ENCODE measurements around the gene RNF214.
"Not testable (repeated sequence)": the region's sequence is repeated elsewhere in the genome, so short reads cannot be mapped to it uniquely, and the experiment has no call there.

Gene RNF214

DNA sequence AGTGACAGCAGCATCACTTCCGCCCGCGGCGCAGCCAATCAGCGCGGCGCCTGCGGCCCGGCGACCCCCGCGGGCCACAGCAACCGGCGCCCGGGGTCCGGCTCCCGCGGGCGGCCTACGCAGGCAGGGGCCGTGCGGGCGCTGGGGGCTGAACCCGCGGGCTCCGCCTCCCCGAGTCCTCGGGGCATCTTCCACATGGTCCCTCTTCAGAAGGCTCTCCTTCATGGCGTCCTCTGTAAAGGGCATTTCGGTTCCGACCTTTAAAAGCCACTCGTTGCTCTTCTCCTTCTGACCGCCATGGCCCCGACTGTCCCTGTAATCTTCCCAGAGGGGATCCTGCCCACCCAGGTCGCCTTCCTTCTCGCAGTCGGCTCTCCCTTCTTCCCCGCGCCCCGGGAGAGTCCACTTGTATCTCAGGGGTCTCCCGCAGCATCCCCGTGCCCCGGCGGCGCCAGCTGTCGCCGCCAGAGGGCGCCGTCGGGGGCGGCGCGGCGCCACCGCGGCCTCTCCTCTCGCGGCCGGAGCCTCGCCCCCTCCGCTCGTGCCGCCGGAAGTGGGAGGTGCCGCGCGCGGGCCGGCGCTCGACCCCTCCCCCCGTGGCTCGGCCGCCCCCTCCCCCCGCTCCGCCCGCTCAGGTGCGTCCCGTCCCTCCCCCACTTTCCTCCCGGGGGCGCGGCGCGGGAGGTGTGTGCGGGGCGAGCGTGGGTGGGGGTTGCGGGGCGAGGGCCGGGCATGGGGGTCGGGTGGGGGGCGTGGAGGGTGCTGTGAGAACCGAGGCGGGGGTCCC is at the start of gene RNF214:
RNF214 (plus strand) TSS at position 580 of the 787 bp plus-strand sequence. CDS start 1,602 bp downstream, outside the sequence.
- DNase-seq = peak; percentile 80

DNA sequence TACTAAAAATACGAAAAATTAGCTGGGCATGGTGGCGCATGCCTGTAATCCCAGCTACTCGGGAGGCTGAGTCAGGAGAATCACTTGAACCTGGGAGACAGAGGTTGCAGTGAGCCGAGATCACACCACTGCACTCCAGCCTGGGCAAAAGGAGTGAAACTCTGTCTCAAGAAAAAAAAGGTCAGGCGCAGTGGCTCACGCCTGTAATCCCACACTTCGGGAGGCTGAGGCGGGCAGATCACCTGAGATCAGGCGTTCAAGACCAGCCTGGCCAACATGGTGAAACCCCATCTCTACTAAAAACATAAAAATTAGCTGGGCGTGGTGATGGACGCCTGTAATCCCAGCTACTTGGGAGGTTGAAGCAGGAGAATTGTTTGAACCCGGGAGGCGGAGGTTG is 49.3 kb upstream of the RNF214 start:
- DNase-seq = not testable (repeated sequence)

DNA sequence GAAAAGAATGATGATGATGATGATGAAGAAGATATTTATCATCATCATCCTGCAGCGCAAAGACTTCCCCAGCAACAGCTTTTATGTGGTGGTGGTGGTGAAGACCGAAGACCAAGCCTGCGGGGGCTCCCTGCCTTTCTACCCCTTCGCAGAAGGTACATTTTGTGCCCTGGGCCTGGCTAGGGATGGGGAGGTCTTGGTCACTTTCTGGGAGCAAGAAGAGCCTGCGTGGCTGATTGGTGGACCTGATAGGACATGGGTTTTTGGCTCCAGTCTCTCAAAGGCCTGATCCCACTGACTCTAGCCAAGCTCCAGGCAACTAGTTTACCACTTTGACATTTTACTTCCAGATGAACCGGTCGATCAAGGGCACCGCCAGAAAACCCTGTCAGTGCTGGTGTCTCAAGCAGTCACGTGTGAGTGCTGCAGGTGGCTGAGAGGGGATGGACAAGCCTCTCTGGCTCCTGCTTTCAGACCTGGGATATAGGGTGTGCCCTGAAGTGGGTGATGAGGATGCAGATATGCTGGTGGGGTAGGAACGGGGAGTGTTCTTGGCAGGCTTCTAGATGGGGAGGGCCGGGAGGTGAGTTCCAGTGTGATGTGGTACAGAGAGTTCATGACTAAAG is 48.6 kb upstream of the RNF214 start:
- DNase-seq = no peak

DNA sequence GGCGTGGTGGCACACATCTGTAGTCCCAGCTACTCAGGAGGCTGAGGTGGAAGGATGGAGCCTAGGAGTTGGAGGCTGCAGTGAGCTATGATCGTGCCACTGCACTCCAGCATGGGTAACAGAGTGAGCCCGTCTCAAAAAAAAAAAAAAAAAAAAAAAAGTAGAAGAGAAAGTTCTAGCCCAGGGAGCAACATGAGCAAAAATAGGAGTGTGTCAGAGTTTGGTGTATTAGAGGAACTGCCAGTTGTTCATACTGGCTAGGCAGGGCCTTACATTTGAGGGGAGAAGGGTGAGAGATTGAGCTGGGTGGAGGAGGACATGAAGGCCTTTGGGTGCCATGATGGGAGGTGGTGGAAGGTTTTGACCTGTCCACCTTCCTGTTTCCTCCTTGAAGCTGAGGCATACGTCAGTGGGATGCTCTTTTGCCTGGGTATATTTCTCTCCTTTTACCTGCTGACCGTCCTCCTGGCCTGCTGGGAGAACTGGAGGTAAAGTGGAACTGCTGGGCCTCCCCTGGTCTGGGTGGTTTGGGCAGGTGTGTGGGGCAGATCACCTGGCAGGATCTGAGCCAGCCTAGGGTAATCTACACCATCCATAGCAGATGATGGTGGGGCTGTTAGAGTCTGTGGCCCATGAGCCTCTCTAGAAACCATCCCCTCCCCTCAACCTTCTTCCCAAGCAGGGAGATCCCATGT is 46.6 kb upstream of the RNF214 start:
- no peak for DNase-seq

DNA sequence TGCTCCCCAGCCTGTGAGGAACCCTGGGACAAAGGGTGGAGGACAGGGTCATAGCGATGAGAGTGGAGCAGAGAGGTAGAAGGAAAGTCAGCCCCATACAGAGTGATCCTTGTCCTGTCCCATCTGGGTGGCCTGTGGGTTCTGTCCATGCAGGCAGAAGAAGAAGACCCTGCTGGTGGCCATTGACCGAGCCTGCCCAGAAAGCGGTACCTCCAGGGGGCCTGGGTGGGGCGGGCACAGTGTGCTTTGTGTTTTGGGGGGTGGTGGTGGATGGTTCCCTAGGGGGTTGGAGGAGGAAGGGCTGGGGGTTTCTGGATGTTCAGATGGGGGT is 46.1 kb upstream of the RNF214 start:
- DNase-seq = no peak

DNA sequence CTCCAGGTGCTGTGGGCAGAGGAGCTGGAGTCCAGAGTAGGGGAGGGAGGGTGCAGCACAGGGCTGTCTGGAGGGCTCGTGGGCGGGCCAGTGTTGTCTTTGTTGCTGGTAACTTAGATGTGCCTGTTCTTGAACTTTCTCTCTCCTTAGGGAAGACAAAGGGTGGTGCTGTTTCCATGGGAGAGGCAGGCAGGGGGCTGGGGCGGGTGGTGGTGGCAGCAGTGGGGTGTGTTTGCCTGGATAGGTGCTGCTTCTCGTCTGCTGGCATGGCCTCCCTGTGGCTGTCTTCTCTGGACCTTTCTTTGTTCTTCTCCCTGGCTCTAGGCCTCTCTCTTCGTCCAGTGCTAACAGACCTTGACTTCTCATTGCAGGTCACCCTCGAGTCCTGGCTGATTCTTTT is 45.5 kb upstream of the RNF214 start:
- DNase-seq = no peak

DNA sequence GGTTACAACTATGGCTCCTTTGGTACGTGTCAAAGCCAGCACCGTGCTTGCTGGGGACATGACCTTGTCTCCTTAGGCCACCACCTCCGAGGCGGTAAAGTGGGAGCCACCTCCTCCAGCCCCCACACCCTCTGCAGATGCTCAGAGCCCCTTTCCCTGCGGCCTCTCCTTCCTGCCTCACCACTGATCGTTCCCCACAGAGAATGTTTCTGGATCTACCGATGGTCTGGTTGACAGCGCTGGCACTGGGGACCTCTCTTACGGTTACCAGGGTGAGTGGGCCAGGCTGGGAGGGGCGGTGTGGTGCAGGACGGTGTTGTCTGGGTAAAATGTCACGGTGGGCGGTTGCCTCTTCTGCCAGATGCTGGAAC is 45.1 kb upstream of the RNF214 start:
- DNase-seq = no peak

DNA sequence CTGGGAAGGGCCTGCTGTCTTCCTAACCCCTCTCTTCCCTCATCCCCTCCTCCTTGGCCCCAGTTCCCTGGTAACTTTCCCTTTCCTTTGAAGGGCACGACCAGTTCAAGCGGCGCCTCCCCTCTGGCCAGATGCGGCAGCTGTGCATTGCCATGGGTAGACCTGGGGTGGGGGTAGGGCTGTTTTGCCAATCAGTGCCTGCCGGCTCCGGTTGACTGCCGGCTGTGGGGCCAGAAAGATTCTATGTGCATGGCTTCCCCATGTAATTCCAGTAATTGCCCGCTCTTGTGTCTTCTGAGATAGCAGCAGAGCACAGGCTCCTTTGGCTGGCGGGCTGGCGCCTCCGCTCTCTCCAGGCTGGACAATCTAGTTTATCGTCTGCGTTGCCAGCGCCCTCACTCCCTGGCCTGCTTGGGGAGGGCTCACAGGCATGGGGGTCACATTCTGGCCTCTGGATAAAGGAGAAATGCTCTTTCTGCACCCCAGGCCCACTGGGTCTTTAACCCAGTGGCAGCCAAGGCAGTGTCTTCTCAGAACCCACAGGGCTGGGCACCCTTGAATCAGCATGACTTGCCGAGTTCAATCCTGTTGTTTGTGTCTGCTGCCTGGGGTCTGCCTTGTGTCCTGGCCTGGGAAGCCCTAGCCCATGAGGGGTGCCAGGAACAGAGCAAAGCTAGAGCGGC is 44.5 kb upstream of the RNF214 start:
- no peak for DNase-seq

DNA sequence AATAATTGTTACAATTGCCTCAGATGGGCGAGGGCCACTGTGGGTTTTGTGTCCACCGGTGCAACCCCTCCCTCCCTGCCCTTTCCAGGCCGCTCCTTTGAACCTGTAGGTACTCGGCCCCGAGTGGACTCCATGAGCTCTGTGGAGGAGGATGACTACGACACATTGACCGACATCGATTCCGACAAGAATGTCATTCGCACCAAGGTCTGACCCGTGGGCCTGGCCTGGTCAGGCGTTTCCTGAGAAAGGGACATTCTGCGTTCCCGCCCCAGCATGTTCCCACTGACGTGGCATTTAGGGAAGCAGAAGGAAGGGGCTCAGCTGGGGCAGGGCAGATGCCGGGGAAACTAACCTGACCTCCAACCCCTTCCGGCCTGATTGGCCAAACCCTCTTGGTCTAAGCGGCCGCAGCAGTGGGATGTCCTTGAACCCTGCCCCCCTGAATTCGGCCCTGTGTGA is 43.8 kb upstream of the RNF214 start:
- no peak for DNase-seq

DNA sequence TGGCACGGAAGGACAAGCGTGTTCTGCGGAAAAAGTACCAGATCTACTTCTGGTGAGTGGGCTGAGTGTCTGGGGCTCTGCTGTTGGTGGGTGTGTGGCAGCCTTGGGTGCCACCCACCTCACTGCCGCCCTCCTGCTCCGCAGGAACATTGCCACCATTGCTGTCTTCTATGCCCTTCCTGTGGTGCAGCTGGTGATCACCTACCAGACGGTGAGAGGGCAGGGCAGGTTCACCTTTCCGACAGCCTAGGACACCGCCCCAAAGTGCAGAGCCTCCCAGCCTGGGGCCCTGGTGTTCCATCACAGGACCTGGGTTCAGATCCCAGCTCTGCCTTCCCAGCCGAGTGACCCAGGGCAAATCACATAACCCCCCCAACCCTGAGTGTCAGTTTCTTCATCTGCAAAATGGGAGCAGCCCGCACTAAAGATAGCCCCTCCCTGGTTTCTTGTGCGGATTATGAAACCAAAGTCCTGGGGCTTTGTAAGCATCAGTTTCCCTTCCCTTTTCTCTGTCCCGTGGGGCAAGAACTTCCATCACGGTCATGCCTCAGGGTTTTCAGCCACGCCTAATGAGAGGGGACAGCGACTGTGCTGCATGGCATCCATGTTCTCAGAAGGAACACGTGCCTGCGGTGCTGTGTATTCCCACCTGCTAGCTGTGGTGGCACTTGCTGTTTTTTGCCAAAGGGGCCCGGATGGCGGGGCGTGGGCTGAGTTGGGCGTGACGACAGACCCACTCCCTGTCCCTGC is 43.1 kb upstream of the RNF214 start:
- no peak for DNase-seq

DNA sequence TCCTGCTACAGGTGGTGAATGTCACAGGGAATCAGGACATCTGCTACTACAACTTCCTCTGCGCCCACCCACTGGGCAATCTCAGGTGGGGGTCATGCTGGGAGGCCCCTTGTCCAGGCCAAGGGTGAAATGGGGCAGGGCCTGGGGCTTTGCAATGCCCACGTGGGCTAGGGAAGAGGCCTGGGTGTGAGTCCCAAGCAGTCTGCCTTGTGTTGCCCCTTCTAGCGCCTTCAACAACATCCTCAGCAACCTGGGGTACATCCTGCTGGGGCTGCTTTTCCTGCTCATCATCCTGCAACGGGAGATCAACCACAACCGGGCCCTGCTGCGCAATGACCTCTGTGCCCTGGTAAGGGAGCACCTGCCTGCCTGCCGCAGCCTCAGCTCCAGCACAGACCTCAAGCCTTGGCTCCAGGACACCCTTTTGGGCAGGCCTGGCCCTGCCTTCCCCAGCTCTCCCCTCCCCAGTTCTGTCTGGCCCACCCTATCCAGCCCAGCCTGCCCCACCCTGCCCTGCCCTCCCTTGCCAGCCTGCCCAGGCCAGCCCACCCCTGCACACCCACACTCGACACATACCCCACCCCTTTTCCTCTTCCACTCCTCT is 42.4 kb upstream of the RNF214 start:
- DNase-seq = no peak

DNA sequence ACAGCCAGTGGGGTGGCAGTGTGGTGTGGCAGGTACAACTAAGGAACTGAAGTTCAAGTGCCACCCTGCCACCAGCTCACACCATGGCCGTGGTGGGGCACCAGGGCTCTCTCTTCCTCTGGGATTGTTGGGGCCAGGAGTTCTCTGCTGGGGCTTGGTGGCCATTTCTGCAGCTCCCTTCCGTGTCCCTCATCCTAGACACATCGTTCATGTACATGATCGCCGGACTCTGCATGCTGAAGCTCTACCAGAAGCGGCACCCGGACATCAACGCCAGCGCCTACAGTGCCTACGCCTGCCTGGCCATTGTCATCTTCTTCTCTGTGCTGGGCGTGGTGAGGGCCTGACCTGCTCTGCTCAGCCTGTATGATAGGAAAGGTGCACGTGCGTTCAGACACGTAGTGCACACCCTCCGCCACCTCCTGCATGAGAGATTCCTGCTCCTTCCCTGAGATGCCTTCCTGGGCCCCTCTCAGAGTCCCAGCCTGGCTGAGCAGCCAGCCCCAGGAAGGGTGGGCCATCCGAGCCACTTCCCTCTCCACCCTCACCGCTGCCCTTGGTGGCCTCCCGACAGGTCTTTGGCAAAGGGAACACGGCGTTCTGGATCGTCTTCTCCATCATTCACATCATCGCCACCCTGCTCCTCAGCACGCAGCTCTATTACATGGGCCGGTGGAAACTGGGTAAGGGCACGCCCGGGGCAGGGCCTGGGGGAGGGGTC is 40.6 kb upstream of the RNF214 start:
- DNase-seq = no peak

DNA sequence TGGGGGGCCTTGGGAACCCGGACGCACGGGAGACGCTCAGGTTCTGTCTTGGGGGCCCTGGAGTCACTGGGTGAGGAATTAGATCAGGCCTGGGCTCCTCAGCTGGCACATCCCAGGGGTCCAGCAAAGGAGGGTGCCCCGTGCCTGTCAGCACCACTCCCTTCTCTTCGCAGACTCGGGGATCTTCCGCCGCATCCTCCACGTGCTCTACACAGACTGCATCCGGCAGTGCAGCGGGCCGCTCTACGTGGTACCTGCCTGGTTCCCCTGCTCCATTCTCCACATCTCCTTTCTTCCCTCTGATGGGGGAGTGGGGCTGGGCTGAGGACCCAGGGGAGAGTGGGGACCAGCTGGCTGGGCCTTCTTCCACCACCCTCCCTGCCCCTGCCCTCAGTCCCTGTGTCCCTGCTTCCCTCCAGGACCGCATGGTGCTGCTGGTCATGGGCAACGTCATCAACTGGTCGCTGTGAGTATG is 40.0 kb upstream of the RNF214 start:
- DNase-seq = no peak

DNA sequence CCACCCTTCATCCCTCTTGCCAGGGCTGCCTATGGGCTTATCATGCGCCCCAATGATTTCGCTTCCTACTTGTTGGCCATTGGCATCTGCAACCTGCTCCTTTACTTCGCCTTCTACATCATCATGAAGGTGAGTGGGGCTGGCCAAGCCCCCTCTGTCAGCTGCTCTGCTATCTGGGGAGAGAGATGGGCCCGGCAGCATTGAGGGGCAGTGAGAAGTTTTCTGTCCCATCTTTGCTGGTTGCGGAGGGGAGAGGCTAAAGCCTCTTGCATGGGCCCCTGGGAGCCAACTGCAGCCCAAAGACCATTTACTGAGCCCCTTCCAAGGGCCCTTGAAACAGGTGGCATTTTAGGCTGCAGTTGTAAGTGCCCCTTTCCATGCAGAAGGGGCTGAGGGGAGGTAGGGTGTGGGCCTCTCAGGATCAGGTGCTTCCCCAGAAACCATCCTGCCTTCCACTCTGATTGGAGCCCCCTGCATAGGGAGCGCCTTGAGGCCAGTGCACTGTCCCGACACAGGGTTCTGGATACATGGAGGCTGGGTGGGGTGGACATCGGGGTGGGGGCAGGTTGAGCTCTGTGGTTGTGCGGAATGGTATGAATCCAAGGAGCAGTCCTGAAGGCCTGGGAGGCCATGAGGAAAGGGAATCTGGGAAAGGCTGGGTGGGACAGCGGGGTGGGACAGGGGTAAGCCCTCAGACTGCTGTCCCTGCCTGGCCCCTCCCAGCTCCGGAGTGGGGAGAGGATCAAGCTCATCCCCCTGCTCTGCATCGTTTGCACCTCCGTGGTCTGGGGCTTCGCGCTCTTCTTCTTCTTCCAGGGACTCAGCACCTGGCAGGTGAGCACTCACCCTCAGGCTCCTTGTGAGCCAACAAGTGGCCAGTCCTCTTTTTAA is 39.1 kb upstream of the RNF214 start:
- no peak for DNase-seq

DNA sequence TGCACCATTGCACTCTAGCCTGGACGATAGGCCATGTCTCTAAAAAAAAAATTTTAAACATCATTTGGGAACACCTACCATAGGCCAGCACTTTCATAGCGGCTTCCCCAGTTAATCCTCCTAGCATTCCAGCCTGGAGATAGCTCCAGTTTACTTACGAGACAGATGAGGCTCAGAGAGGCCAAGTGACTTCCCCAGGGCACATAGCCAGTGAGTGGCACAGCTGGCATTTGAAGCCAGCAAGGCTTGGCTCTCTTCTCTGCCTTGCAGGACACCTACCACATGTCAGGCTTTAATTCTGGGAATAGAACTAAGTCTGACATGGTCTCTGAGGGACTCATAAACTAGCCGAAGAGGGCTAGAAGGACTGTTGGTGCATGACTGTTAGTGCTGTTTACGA is 38.2 kb upstream of the RNF214 start:
- no peak for DNase-seq

DNA sequence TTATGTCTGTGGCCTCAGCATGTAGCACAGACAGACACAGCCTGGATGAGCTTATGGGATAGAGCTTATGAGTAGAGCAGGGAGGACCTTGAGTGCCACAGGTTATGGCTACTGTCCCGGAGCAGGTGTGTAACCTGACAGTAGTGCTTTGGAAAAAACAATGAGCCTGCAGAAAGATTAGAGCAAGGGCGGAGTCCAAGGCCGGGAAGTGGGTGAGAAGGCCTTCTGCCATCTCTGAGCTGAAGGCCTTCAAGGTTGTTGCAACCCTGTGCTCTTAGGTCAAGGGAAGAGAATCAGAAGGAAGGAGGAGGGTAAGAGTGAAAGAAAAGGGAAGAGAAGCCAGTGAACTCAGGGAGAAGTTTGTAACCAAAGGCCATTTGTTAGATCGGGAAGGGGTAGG is 37.2 kb upstream of the RNF214 start:
- no peak for DNase-seq

DNA sequence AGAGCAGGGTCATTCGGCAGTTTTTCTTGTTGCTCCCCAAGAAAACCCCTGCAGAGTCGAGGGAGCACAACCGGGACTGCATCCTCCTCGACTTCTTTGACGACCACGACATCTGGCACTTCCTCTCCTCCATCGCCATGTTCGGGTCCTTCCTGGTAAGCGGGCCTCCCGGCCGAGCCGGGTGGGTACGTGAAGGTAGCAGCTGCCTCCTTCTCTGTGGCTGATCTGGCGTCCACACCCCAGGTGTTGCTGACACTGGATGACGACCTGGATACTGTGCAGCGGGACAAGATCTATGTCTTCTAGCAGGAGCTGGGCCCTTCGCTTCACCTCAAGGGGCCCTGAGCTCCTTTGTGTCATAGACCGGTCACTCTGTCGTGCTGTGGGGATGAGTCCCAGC is 36.7 kb upstream of the RNF214 start:
- no peak for DNase-seq

DNA sequence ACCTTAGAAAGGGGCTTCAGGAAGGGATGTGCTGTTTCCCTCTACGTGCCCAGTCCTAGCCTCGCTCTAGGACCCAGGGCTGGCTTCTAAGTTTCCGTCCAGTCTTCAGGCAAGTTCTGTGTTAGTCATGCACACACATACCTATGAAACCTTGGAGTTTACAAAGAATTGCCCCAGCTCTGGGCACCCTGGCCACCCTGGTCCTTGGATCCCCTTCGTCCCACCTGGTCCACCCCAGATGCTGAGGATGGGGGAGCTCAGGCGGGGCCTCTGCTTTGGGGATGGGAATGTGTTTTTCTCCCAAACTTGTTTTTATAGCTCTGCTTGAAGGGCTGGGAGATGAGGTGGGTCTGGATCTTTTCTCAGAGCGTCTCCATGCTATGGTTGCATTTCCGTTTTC is 35.5 kb upstream of the RNF214 start:
- DNase-seq = no peak

DNA sequence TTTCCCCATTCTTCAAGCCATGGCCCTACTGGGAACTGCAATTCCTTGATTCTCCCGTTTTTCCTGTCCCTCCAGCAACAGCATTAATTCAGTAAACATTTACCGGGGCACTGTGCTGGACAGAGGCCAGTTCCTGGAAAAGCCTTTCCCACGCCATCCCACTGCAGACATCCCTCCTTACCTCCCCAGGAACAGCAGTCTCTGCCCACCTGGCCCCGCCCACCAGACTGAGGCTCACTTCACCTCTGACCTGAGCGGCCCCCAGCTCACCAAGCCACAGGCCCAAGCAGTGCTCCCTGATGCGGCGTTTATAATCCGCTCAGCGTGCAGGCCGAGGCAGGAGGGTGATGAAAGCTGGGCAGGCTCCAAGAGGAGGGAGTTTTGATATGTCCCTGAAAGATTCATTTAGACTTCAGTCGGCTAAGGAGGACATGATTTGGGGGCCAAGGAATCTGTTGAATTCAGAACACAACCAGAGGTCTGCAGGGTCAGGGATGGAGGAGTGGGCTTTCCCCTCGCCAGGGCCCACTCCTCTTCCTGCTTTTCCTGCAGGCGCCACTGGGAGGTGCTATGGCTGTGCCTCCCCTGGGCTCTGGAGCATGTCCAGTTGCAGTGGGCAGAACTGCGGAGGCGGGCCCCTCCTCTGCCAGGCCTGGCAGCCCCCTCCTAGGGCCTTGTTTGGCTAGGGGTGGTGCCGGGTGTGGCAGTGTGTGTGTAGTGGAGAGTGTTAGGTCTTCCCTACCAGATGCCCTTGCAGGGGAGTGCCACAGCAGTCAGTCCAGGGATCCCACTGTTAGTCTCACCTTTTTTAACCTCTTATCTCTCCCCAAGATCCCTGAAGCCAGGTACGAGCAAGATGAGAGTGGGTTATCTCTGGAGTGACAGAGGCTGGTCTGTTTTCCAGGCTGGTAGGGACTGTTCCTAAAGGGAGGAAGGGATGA is 34.7 kb upstream of the RNF214 start:
- DNase-seq = no peak

Data from activated naive CD4-positive, alpha-beta T cell treated with anti-CD3 and anti-CD28 coated beads, Interleukin-2, amount 50 U/mL, for 16 hours (primary cell).